HL-60 (cell line): ENCODE data around the gene FGGY.

ENCODE experiments used
- GABPA ChIP-seq: IDR thresholded peaks from 2 replicates; pipeline ENCODE4 v1.6.1; 2012; ENCODE audit warnings: low read depth
- POLR2AphosphoS5 ChIP-seq: IDR thresholded peaks from 2 replicates; pipeline ENCODE4 v1.6.1; 2012; ENCODE audit warnings: low read depth
- SPI1 ChIP-seq: IDR thresholded peaks from 2 replicates; pipeline ENCODE4 v1.6.1; 2012; ENCODE audit warnings: low read depth, mild to moderate bottlenecking, borderline replicate concordance
- TF ChIP-seq, protein P1 (sequence below): IDR thresholded peaks from one replicate; pipeline ENCODE4 v1.5.1; 2011; ENCODE audit warnings: low read length, control low read depth, inconsistent platforms; ENCODE audit not compliant: insufficient read depth
- TF ChIP-seq, protein P2 (sequence below): IDR thresholded peaks from 2 replicates; pipeline ENCODE4 v1.6.1; 2012; ENCODE audit warnings: low read depth; ENCODE audit not compliant: insufficient replicate concordance

DNA sequence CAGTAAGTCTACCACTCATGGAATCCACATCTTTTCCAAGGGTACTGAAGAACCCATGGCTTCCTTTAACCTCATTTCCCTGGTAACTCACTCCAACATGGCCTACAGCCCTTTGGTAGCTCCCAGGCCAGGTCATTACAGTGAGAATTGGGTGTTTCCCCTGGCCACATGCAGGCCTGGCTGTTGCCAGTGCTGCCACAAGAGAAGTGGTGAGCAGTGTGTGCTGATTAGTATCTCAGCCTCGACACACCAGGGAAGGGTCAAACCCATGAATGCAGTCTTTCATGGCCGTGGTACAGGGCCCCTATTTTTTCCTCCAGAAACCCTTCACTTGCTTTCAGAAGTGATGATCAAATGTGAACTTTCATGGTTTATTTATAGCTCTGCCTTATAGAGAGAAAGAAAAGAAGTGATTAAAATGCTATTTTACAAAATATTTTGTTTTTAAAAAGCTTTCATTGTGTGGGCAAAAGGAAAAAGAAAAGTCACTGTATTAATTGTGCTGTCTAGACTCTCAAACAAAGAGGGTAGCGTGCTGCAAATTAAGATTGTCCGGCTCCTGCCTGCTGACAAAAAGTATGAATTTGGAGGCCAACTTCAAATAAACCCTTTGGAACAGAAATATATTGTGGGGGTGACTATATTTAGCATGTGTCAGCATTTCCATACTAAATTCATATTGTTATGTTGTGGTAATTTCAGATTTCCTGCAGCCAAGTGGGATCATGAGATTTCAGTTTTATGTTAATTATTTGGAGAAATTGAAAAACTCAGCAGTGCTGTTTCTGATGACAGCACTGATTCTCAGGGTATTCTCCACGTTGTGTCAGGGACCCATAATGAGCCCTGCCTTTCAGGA is 455.9 kb downstream of the FGGY start:
- TF ChIP-seq POLR2AphosphoS5: no peak
- TF ChIP-seq, protein P1, sequence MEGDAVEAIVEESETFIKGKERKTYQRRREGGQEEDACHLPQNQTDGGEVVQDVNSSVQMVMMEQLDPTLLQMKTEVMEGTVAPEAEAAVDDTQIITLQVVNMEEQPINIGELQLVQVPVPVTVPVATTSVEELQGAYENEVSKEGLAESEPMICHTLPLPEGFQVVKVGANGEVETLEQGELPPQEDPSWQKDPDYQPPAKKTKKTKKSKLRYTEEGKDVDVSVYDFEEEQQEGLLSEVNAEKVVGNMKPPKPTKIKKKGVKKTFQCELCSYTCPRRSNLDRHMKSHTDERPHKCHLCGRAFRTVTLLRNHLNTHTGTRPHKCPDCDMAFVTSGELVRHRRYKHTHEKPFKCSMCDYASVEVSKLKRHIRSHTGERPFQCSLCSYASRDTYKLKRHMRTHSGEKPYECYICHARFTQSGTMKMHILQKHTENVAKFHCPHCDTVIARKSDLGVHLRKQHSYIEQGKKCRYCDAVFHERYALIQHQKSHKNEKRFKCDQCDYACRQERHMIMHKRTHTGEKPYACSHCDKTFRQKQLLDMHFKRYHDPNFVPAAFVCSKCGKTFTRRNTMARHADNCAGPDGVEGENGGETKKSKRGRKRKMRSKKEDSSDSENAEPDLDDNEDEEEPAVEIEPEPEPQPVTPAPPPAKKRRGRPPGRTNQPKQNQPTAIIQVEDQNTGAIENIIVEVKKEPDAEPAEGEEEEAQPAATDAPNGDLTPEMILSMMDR: no peak
- TF ChIP-seq, protein P2, sequence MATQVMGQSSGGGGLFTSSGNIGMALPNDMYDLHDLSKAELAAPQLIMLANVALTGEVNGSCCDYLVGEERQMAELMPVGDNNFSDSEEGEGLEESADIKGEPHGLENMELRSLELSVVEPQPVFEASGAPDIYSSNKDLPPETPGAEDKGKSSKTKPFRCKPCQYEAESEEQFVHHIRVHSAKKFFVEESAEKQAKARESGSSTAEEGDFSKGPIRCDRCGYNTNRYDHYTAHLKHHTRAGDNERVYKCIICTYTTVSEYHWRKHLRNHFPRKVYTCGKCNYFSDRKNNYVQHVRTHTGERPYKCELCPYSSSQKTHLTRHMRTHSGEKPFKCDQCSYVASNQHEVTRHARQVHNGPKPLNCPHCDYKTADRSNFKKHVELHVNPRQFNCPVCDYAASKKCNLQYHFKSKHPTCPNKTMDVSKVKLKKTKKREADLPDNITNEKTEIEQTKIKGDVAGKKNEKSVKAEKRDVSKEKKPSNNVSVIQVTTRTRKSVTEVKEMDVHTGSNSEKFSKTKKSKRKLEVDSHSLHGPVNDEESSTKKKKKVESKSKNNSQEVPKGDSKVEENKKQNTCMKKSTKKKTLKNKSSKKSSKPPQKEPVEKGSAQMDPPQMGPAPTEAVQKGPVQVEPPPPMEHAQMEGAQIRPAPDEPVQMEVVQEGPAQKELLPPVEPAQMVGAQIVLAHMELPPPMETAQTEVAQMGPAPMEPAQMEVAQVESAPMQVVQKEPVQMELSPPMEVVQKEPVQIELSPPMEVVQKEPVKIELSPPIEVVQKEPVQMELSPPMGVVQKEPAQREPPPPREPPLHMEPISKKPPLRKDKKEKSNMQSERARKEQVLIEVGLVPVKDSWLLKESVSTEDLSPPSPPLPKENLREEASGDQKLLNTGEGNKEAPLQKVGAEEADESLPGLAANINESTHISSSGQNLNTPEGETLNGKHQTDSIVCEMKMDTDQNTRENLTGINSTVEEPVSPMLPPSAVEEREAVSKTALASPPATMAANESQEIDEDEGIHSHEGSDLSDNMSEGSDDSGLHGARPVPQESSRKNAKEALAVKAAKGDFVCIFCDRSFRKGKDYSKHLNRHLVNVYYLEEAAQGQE: no peak
- TF ChIP-seq SPI1: no peak
- no peak for TF ChIP-seq GABPA
